ENCODE measurements around the gene MAF. TPM values are rescaled to one million over a fixed set of nuclear protein-coding genes. Genes with fewer than 3 reads are reported as not detected.

The MAF gene
- total RNA-seq, 5 donors from 2014 or later (not counting 1 experiment from before 2014, with no cell fraction given): 31.0 to 80.6 (median 51.3) TPM

DNA sequence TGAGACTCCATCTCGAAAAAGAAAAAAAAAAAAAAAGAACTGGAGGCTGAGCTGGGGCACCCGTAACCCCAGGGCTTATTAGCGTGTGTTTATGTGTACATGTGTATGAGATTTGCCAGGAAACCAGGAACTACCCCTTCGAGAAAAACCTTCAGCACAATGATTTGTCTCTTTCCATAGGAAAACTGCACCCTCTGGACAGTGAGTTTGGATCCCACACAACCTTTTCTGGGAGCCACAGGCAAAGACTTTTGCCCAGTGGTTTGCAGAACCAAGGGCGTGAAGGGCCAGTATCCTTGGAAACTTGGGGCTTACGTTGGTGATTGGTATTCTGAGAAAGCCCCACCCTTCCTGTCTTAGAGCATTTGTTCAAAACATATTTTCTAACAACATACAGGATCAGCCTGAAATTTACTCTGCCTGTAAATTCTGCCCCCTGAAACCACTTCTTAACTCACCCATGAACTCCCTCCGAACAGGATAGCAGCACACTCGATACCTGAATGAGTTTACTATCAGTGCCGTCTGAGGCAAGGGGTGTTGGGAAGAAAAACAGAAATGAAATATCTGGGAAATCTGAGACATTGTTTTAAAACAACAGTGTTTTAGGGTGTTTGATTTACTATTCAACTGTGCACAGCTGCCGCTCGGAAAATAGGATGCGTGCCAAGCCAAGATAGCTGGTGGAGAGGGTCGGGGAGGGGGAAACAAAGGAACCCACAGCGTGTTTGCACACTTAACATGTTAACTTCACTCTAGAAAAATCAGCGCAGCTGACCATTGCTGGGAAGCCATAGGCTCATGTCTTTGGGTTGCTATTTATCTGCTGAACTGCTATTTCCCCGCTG lies 40.2 kb upstream of the MAF start:
- Histone ChIP-seq H3K27ac (ENCODE audit: low read length) (peak overlapping the region; percentile 55), H3K27me3 (replicated peaks in 1 of 2; ENCODE audit: control insufficient read depth in 2 of 2, extremely low read depth in 1 of 2, insufficient read depth in 2 of 2, low read length in 1 of 2) (no peaks in the 10 kb centered on the region), H3K4me3 (ENCODE audit: control insufficient read depth in 1 of 2, extremely low read depth in 1 of 2, low read length in 1 of 2) (peak overlapping the region in 1 of 2 donors; percentile 25), H3K9me3 (no peaks in the 10 kb centered on the region), H3K36me3 (ENCODE audit: control insufficient read depth in 2 of 2, extremely low read depth in 1 of 2, insufficient read depth in 1 of 2, low read length in 1 of 2) (no peaks in the 10 kb centered on the region), H3K4me1 (ENCODE audit: control insufficient read depth in 1 of 2, extremely low read depth in 1 of 2, insufficient read depth in 2 of 2, low read length in 2 of 2) (peaks cover 7 to 27% of the 10 kb centered on the region in 2 experiments)
- H3K4me3 Mint-ChIP-seq: peak overlapping the region; percentile 39 to 54 (median 42)
- peak overlapping the region; percentile 89 for H3K27ac Mint-ChIP-seq
- no peaks in the 10 kb centered on the region for H3K27me3 Mint-ChIP-seq
- WGBS (ENCODE audit: insufficient coverage): 40% methylated on average over 1 of the region's 16 CpGs
- no peaks in the 10 kb centered on the region for H3K36me3 Mint-ChIP-seq
- H3K9me3 Mint-ChIP-seq: no peaks in the 10 kb centered on the region
- peaks cover 26 to 43% (median 34%) of the 10 kb centered on the region in 3 donors for H3K4me1 Mint-ChIP-seq
- CTCF ChIA-PET: interaction anchor here (0.6 kb wide), 2 partner anchors 12 to 993 kb away, joined by 3 to 5 read pairs; no protein-coding TSS in a partner anchor
- ATAC-seq (replicated peaks in 1 of 4) (peak; percentile 63 to 85 (median 74)), DNase-seq (peak in 1 of 35 experiments; percentile 11)
- POLR2A ChIA-PET: no interaction called here

DNA sequence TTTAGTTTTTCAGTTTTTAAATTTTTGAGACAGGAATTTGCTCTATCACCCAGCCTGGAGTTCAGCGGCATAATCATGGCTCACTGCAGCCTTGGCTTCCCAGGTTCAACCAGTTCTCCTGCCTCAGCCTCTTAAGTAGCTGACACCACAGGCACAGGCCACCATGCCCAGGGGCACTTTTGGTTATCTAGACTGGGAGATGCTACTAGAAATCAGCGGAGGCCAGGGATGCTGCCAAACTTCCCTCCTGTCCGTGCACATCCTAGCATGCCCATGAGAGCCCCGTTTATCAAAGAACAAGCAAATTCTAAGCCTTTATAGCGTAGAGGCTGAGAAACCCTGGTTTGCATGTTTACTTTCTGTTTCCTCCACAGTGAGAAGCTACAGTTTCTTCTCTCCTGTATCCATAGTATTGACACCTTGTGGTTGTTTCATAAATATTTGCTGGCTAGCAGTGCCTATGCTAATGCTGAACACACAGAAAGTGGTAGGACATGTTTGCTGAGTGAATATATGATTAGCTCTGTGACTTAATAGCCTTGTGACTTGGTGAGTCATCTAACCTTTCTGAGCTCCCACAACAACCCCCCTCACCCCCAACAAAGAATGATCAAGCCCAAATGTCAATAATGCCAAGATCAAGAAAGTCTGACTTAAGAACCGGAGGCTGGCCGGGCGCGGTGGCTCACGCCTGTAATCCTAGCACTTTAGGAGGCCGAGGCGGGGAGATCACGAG lies 39.2 kb upstream of the MAF start:
- ChIA-PET CTCF (interaction anchor here (0.6 kb wide), 2 partner anchors 11 to 992 kb away, joined by 3 to 5 read pairs; no protein-coding TSS in a partner anchor), POLR2A (no interaction called here)
- H3K36me3 ChIP-seq (ENCODE audit: control insufficient read depth in 2 of 2, extremely low read depth in 1 of 2, insufficient read depth in 1 of 2, low read length in 1 of 2): no peaks in the 10 kb centered on the region
- ATAC-seq (replicated peaks in 1 of 4) (peak; percentile 25 to 38 (median 30)), DNase-seq (peak in 1 of 35 experiments; percentile 14)
- peak overlapping the region; percentile 89 for H3K27ac Mint-ChIP-seq
- H3K27me3 Mint-ChIP-seq: no peaks in the 10 kb centered on the region
- no peaks in the 10 kb centered on the region for H3K9me3 Mint-ChIP-seq
- H3K36me3 Mint-ChIP-seq: no peaks in the 10 kb centered on the region
- H3K27ac ChIP-seq (ENCODE audit: low read length): no peak overlapping the region
- 81% methylated on average over 12 of the region's 13 CpGs for WGBS (ENCODE audit: insufficient coverage)
- peaks cover 7 to 27% of the 10 kb centered on the region in 2 experiments for H3K4me1 ChIP-seq (ENCODE audit: control insufficient read depth in 1 of 2, extremely low read depth in 1 of 2, insufficient read depth in 2 of 2, low read length in 2 of 2)
- H3K27me3 ChIP-seq (replicated peaks in 1 of 2; ENCODE audit: control insufficient read depth in 2 of 2, extremely low read depth in 1 of 2, insufficient read depth in 2 of 2, low read length in 1 of 2): no peaks in the 10 kb centered on the region
- no peak overlapping the region for H3K4me3 ChIP-seq (ENCODE audit: control insufficient read depth in 1 of 2, extremely low read depth in 1 of 2, low read length in 1 of 2)
- H3K4me1 Mint-ChIP-seq: peaks cover 26 to 43% (median 34%) of the 10 kb centered on the region in 3 donors
- peak overlapping the region; percentile 0 to 57 (median 40) for H3K4me3 Mint-ChIP-seq
- H3K9me3 ChIP-seq: no peaks in the 10 kb centered on the region

DNA sequence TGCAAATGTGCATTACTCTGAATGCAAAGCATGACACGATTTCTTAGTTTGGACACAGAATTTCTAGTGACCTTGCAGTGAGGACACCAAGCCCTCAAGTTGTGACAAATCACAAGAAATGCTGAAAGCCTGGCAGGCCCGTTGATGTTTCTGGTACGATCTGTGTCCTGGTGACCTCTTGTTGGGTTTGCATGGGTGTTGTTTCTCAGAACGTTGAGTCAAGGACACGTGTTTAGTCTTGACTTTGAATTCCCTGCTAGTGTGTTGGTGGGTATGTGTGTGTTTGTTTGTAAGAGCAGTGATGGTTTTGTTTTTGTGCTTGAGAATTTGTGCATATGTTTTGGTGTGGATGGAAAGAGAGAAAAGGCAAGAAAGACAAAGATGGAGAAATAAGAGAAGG lies 37.8 kb upstream of the MAF start:
- ATAC-seq (replicated peaks in 1 of 4): no peak
- CTCF ChIA-PET: interaction anchor here in 1 of 2 donors (0.5 kb wide), 1 partner anchor 1764 kb away, joined by 3 read pairs; no protein-coding TSS in a partner anchor
- Histone ChIP-seq H3K36me3 (ENCODE audit: control insufficient read depth in 2 of 2, extremely low read depth in 1 of 2, insufficient read depth in 1 of 2, low read length in 1 of 2) (no peaks in the 10 kb centered on the region), H3K27ac (ENCODE audit: low read length) (no peak overlapping the region), H3K4me3 (ENCODE audit: control insufficient read depth in 1 of 2, extremely low read depth in 1 of 2, low read length in 1 of 2) (no peak overlapping the region), H3K9me3 (no peaks in the 10 kb centered on the region), H3K4me1 (ENCODE audit: control insufficient read depth in 1 of 2, extremely low read depth in 1 of 2, insufficient read depth in 2 of 2, low read length in 2 of 2) (peaks cover 7 to 27% of the 10 kb centered on the region in 2 experiments), H3K27me3 (replicated peaks in 1 of 2; ENCODE audit: control insufficient read depth in 2 of 2, extremely low read depth in 1 of 2, insufficient read depth in 2 of 2, low read length in 1 of 2) (no peaks in the 10 kb centered on the region)
- Mint-ChIP-seq H3K9me3 (no peaks in the 10 kb centered on the region), H3K4me1 (peaks cover 26 to 43% (median 34%) of the 10 kb centered on the region in 3 donors), H3K4me3 (no peak overlapping the region), H3K36me3 (no peaks in the 10 kb centered on the region), H3K27me3 (peaks cover 0 to 2% of the 10 kb centered on the region in 2 donors), H3K27ac (peak overlapping the region; percentile 8 to 18)
- POLR2A ChIA-PET: no interaction called here
- 74% methylated on average over 5 of the region's 5 CpGs for WGBS (ENCODE audit: insufficient coverage)
- no peak for DNase-seq

DNA sequence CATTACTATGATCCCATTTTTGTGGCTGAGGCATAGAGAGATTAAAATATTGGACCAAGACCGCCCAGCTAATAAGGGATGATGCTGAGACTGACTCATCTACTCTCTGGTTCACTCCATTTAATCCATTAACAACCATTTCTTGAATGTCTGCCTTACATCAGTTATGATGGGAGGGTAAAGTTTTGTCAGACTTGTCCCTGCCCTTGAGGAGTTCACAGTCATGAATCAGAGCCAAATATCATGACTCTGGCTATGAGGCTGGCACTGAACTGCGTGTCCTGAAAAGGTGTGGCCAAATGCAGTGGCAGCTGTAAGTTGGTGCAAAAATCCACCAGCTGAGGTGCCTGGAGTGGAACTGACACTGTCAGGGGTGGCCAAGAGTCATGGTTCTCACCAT lies 35.0 kb upstream of the MAF start:
- 89% methylated on average over 1 of the region's 2 CpGs for WGBS (ENCODE audit: insufficient coverage)
- no peak overlapping the region for H3K27ac Mint-ChIP-seq
- no peak for ATAC-seq (replicated peaks in 1 of 4)
- no peaks in the 10 kb centered on the region for H3K36me3 Mint-ChIP-seq
- CTCF ChIA-PET: no interaction called here
- Histone ChIP-seq H3K9me3 (no peaks in the 10 kb centered on the region), H3K27ac (ENCODE audit: low read length) (no peak overlapping the region), H3K27me3 (replicated peaks in 1 of 2; ENCODE audit: control insufficient read depth in 2 of 2, extremely low read depth in 1 of 2, insufficient read depth in 2 of 2, low read length in 1 of 2) (no peaks in the 10 kb centered on the region), H3K4me3 (ENCODE audit: control insufficient read depth in 1 of 2, extremely low read depth in 1 of 2, low read length in 1 of 2) (no peak overlapping the region), H3K36me3 (ENCODE audit: control insufficient read depth in 2 of 2, extremely low read depth in 1 of 2, insufficient read depth in 1 of 2, low read length in 1 of 2) (no peaks in the 10 kb centered on the region), H3K4me1 (ENCODE audit: control insufficient read depth in 1 of 2, extremely low read depth in 1 of 2, insufficient read depth in 2 of 2, low read length in 2 of 2) (peaks cover 2 to 17% of the 10 kb centered on the region in 2 experiments)
- H3K4me1 Mint-ChIP-seq: peaks cover 8 to 29% (median 18%) of the 10 kb centered on the region in 3 donors
- no peaks in the 10 kb centered on the region for H3K9me3 Mint-ChIP-seq
- POLR2A ChIA-PET: no interaction called here
- H3K27me3 Mint-ChIP-seq: peaks cover 0 to 2% of the 10 kb centered on the region in 2 donors
- H3K4me3 Mint-ChIP-seq: no peak overlapping the region
- no peak for DNase-seq

DNA sequence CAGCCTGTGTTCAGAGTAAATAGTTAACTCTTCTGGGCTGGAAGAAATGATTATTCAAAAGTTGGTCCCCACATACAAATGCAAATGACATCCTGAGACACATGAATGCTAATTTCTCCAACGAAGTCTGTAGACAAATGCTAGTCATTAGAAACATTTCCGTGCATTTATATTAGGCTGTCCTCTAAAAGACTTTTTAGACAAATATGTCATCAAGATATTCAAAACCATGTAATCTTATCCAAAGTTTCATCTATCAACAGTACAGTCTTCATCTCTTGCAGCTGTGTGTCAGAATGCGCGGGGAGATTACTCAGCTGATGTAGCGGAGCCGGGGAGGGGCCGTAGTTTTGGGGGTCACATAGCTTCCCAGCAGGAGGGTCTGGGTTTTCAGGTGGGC lies 33.8 kb upstream of the MAF start:
- DNase-seq: no peak
- Mint-ChIP-seq H3K4me1 (peaks cover 0 to 17% (median 9%) of the 10 kb centered on the region in 3 donors), H3K4me3 (no peak overlapping the region), H3K9me3 (no peaks in the 10 kb centered on the region), H3K27ac (no peak overlapping the region), H3K27me3 (peaks cover 0 to 2% of the 10 kb centered on the region in 2 donors), H3K36me3 (no peaks in the 10 kb centered on the region)
- Histone ChIP-seq H3K27ac (ENCODE audit: low read length) (no peak overlapping the region), H3K4me3 (ENCODE audit: control insufficient read depth in 1 of 2, extremely low read depth in 1 of 2, low read length in 1 of 2) (no peak overlapping the region), H3K9me3 (no peaks in the 10 kb centered on the region), H3K4me1 (ENCODE audit: control insufficient read depth in 1 of 2, extremely low read depth in 1 of 2, insufficient read depth in 2 of 2, low read length in 2 of 2) (peaks cover 0 to 7% of the 10 kb centered on the region in 2 experiments), H3K27me3 (replicated peaks in 1 of 2; ENCODE audit: control insufficient read depth in 2 of 2, extremely low read depth in 1 of 2, insufficient read depth in 2 of 2, low read length in 1 of 2) (no peaks in the 10 kb centered on the region), H3K36me3 (ENCODE audit: control insufficient read depth in 2 of 2, extremely low read depth in 1 of 2, insufficient read depth in 1 of 2, low read length in 1 of 2) (no peaks in the 10 kb centered on the region)
- no peak for ATAC-seq (replicated peaks in 1 of 4)
- ChIA-PET CTCF (no interaction called here), POLR2A (no interaction called here)
- WGBS (ENCODE audit: insufficient coverage): 97% methylated on average over 4 of the region's 7 CpGs

DNA sequence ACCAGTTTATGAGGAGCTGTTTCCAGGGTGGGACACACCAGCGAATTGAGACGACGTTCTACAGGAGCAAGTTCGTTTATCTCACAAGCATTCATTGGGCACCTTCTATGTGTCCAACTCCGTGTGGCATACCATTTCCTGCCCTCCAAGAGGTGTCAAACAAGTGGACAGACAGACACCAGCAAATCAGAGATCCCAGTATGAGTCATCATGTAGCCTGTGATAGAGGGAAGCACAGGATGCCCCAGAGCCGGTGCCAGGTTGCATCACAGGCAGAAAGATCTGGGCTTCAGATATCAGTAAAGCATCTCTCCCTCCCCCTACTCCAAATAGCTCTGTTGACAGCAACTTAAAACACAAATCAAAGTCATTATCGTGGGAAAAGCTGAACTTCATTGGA lies 31.8 kb upstream of the MAF start:
- Mint-ChIP-seq H3K27ac (no peak overlapping the region), H3K4me1 (peaks cover 5 to 20% (median 11%) of the 10 kb centered on the region in 3 donors), H3K27me3 (peaks cover 0 to 2% of the 10 kb centered on the region in 2 donors), H3K9me3 (no peaks in the 10 kb centered on the region), H3K36me3 (no peaks in the 10 kb centered on the region), H3K4me3 (no peak overlapping the region)
- no peak for DNase-seq
- ATAC-seq (replicated peaks in 1 of 4): peak in 1 of 4 experiments; percentile 13
- H3K4me3 ChIP-seq (ENCODE audit: control insufficient read depth in 1 of 2, extremely low read depth in 1 of 2, low read length in 1 of 2): no peak overlapping the region
- peaks cover 0 to 18% of the 10 kb centered on the region in 2 experiments for H3K4me1 ChIP-seq (ENCODE audit: control insufficient read depth in 1 of 2, extremely low read depth in 1 of 2, insufficient read depth in 2 of 2, low read length in 2 of 2)
- WGBS (ENCODE audit: insufficient coverage): 54% methylated on average over 4 of the region's 7 CpGs
- H3K27me3 ChIP-seq (replicated peaks in 1 of 2; ENCODE audit: control insufficient read depth in 2 of 2, extremely low read depth in 1 of 2, insufficient read depth in 2 of 2, low read length in 1 of 2): no peaks in the 10 kb centered on the region
- ChIA-PET CTCF (no interaction called here), POLR2A (no interaction called here)
- no peaks in the 10 kb centered on the region for H3K36me3 ChIP-seq (ENCODE audit: control insufficient read depth in 2 of 2, extremely low read depth in 1 of 2, insufficient read depth in 1 of 2, low read length in 1 of 2)
- H3K9me3 ChIP-seq: no peaks in the 10 kb centered on the region
- no peak overlapping the region for H3K27ac ChIP-seq (ENCODE audit: low read length)

All from T-cell (primary cell).